Epithelial cell of esophagus (primary cell): Measurements from ENCODE around the gene AKNAD1.

Experiments used
- DNase-seq: peaks from one replicate; pipeline ENCODE4 v3.0.0; 2010; ENCODE audit warnings: low read depth
- H3K4me3 ChIP-seq: 2 replicates; pipeline ENCODE4 v1.5.1; 2011; ENCODE audit warnings: mild to moderate bottlenecking, low read length, control low read depth
- CTCF ChIP-seq: IDR thresholded peaks from 2 replicates; pipeline ENCODE4 v1.5.1; 2011; ENCODE audit warnings: low read depth, mild to moderate bottlenecking, low read length, control low read depth, inconsistent platforms; ENCODE audit not compliant: insufficient read depth; ENCODE audit errors: missing control alignments

AKNAD1 gene

GRCh38 chr1:108843390-108844137 lies 13.3 kb downstream of the AKNAD1 start:
- no peak for TF ChIP-seq CTCF
- no peak overlapping the region for H3K4me3 ChIP-seq
- DNase-seq: no peak

- no peak for DNase-seq
- TF ChIP-seq CTCF: no peak
- H3K4me3 ChIP-seq: no peak overlapping the region
Measured at GRCh38 chr1:108842525-108843181, 14.2 kb downstream of the AKNAD1 start.

- H3K4me3 ChIP-seq: no peak overlapping the region
- DNase-seq: no peak
- TF ChIP-seq CTCF: no peak
Measured at GRCh38 chr1:108841703-108842102, 15.2 kb downstream of the AKNAD1 start.

- H3K4me3 ChIP-seq: no peak overlapping the region
- TF ChIP-seq CTCF: no peak
- DNase-seq: no peak
Measured at GRCh38 chr1:108832929-108833328, 24.0 kb downstream of the AKNAD1 start.

GRCh38 chr1:108831225-108831624 lies 25.7 kb downstream of the AKNAD1 start:
- TF ChIP-seq CTCF: no peak
- peak; percentile 50 for DNase-seq
- H3K4me3 ChIP-seq: no peak overlapping the region

- peak overlapping the region; percentile 12 for H3K4me3 ChIP-seq
- no peak for TF ChIP-seq CTCF
Measured at GRCh38 chr1:108830119-108831008, 26.5 kb downstream of the AKNAD1 start.

More at GRCh38 chr1:108830119-108831008, 26.5 kb downstream of the AKNAD1 start:
- DNase-seq: peak; percentile 85
